GM12878 (cell line): ENCODE data around the gene UBE2I. TPM values are rescaled to one million over a fixed set of nuclear protein-coding genes. Genes with fewer than 3 reads are reported as not detected.

Experiments
- ATAC-seq: fragments of 200-7000 bp; cut with Tn5 transposase; 3 replicates; pipeline ENCODE4 v1.9.1; 2020; ENCODE audit warnings: mild to moderate bottlenecking, moderate library complexity
- BruUV-seq: library from RNA; stranded (reverse); fragments of 400-500 nt; replicated peaks from 2 replicates; lab custom pipeline; 2021; lab: Mats Ljungman, UMichigan
- CTCF ChIA-PET: fragments of 300-600 bp; sonication (Branson Sonifier 250); formaldehyde crosslinking; extraction: SDS; loops from one replicate; lab custom pipeline; 2021; ENCODE audit warnings: inconsistent platforms; lab: Yijun Ruan, JAX
- POLR2A ChIA-PET: fragments of 350-600 bp; formaldehyde crosslinking; extraction: SDS; loops from one replicate; lab custom pipeline; 2021; ENCODE audit warnings: inconsistent platforms; lab: Charles Lee
- RAD21 ChIA-PET: fragments of 300-600 bp; sonication (Branson Sonifier 250); formaldehyde crosslinking; loops from one replicate; lab custom pipeline; 2023; ENCODE audit warnings: antibody characterized with exemption; ENCODE audit not compliant: unreplicated experiment; lab: Charles Lee
- SMC1A ChIA-PET: fragments of 300-600 bp; sonication (Branson Sonifier 250); formaldehyde crosslinking; loops from one replicate; lab custom pipeline; 2023; ENCODE audit not compliant: unreplicated experiment, uncharacterized antibody; lab: Charles Lee
- DNase-seq: peaks from one replicate; pipeline ENCODE4 v3.0.0-alpha.2; 2011; ENCODE audit warnings: low read depth, low spot score
- FAIRE-seq: peaks from 3 replicates; lab custom pipeline; 2011; peaks lifted over from hg19 to GRCh38; lab: Jason Lieb, UNC
- H2AFZ ChIP-seq: 2 replicates; pipeline ENCODE4 v1.6.0; 2011; ENCODE audit warnings: low read depth, low read length, control low read depth; ENCODE audit not compliant: control insufficient read depth
- H3K27ac ChIP-seq: 2 replicates; pipeline ENCODE4 v1.5.1; 2011; ENCODE audit warnings: control low read depth; ENCODE audit not compliant: control insufficient read depth, insufficient read depth
- H3K27me3 ChIP-seq, 2 experiments: replicated peaks in 1 of 2; 2 replicates each; pipeline versions ENCODE4 v1.6.0 to v1.6.1; 2011; ENCODE audit warnings: low read length in 1 of 2; ENCODE audit not compliant: control insufficient read depth in 2 of 2, insufficient read depth in 2 of 2
- H3K36me3 ChIP-seq, 2 experiments: 2 replicates each; pipeline ENCODE4 v1.5.1; 2011; ENCODE audit warnings: low read length in 1 of 2; ENCODE audit not compliant: control insufficient read depth in 2 of 2, insufficient read depth in 2 of 2
- H3K4me1 ChIP-seq: 2 replicates; pipeline ENCODE4 v1.6.1; 2011; ENCODE audit warnings: mild to moderate bottlenecking, low read length, moderate library complexity, mixed read lengths; ENCODE audit not compliant: control insufficient read depth, insufficient read depth
- H3K4me2 ChIP-seq: 2 replicates; pipeline ENCODE4 v1.6.0; 2011; ENCODE audit warnings: control low read depth; ENCODE audit not compliant: control insufficient read depth, insufficient read depth
- H3K4me3 ChIP-seq: fragments of 200-600 bp; sonication (generic); 2 replicates; pipeline ENCODE4 v1.5.1; 2016
- H3K79me2 ChIP-seq: 2 replicates; pipeline ENCODE4 v1.6.0; 2011; ENCODE audit warnings: low read length; ENCODE audit not compliant: control insufficient read depth, insufficient read depth
- H3K9ac ChIP-seq: 2 replicates; pipeline ENCODE4 v1.8.0; 2011; ENCODE audit warnings: low read length, control low read depth, mixed read lengths; ENCODE audit not compliant: control insufficient read depth, insufficient read depth
- H3K9me3 ChIP-seq: replicated peaks from 3 replicates; pipeline ENCODE4 v1.5.1; 2011; ENCODE audit warnings: mild to moderate bottlenecking, low read length; ENCODE audit not compliant: control insufficient read depth, insufficient read depth
- H4K20me1 ChIP-seq: 2 replicates; pipeline ENCODE4 v1.6.0; 2011; ENCODE audit not compliant: control insufficient read depth, insufficient read depth
- ATF2 ChIP-seq: IDR thresholded peaks from 2 replicates; pipeline ENCODE4 v1.6.1; 2012; ENCODE audit warnings: low read length, inconsistent platforms
- BACH1 ChIP-seq: fragments of 450-650 bp; IDR thresholded peaks from 2 replicates; pipeline ENCODE4 v1.6.1; 2017; ENCODE audit warnings: mild to moderate bottlenecking, borderline replicate concordance
- EGR1 ChIP-seq, 2 experiments: IDR thresholded peaks; 1 replicate in 1 of 2; 2 replicates in 1 of 2; pipeline ENCODE4 v1.6.1; 2011 to 2012; ENCODE audit warnings: low read depth in 2 of 2, low read length in 2 of 2, borderline replicate concordance in 1 of 2, mild to moderate bottlenecking in 1 of 2, moderate library complexity in 1 of 2
- EP300 ChIP-seq, 2 experiments: fragments of 150-350 bp in 1 of 2; IDR thresholded peaks; 2 replicates each; pipeline ENCODE4 v1.6.1; 2011 to 2012; ENCODE audit warnings: low read depth in 2 of 2, low read length in 2 of 2, borderline replicate concordance in 1 of 2, improper control_type of control experiment in 1 of 2, inconsistent platforms in 1 of 2; ENCODE audit not compliant: control insufficient read depth in 1 of 2
- HDAC6 ChIP-seq: fragments of 200-600 bp; sonication (generic); IDR thresholded peaks from one replicate; pipeline ENCODE4 v1.8.0; 2017; ENCODE audit warnings: antibody characterized with exemption; ENCODE audit not compliant: unreplicated experiment
- POLR2AphosphoS2 ChIP-seq: IDR thresholded peaks from 2 replicates; pipeline ENCODE4 v1.6.1; 2011; ENCODE audit warnings: low read depth, mild to moderate bottlenecking, low read length, improper control_type of control experiment, moderate library complexity
- POU2F2 ChIP-seq: IDR thresholded peaks from 3 replicates; pipeline ENCODE4 v1.6.1; 2011; ENCODE audit warnings: low read depth, mild to moderate bottlenecking, low read length, borderline replicate concordance
- RUNX3 ChIP-seq: IDR thresholded peaks from 2 replicates; pipeline ENCODE4 v1.6.1; 2012; ENCODE audit warnings: low read length, inconsistent platforms
- TAF1 ChIP-seq: IDR thresholded peaks from 2 replicates; pipeline ENCODE4 v1.6.1; 2011; ENCODE audit warnings: mild to moderate bottlenecking, low read depth, low read length, borderline replicate concordance
- TARDBP ChIP-seq: IDR thresholded peaks from 2 replicates; pipeline ENCODE4 v1.6.1; 2016; ENCODE audit warnings: borderline replicate concordance
- USF2 ChIP-seq: IDR thresholded peaks from 2 replicates; pipeline ENCODE4 v1.6.1; 2011; ENCODE audit warnings: low read depth, low read length, improper control_type of control experiment, borderline replicate concordance
- ZBED1 ChIP-seq: IDR thresholded peaks from 2 replicates; pipeline ENCODE4 v1.6.1; 2016; ENCODE audit warnings: borderline replicate concordance
- WGBS: methylation state at CpG from one replicate; pipeline ENCODE4 v1.1.6; 2016; ENCODE audit warnings: low lambda C conversion rate; ENCODE audit not compliant: insufficient replicate concordance, insufficient coverage; ENCODE audit errors: missing lambda C conversion rate; 5-methylcytosine and 5-hydroxymethylcytosine counted together
- in situ Hi-C: fragments of 300-500 bp; cut with MboI; formaldehyde crosslinking; loops from 9 replicates; pipeline ENCODE4 v1.14.3; 2018; ENCODE audit warnings: mixed read lengths
- intact Hi-C: fragments of 100-400 bp; cut with micrococcal nuclease; formaldehyde crosslinking; loops from one replicate; pipeline ENCODE4 v1.14.2; 2022; ENCODE audit not compliant: unreplicated experiment
- polyA plus RNA-seq, 11 experiments: library from polyadenylated mRNA; depleted of rRNA in 4 of 11; unstranded in 6 of 11; stranded (reverse) in 5 of 11; fragments of >200 nt; fragmentation: Nextera tagmentation in 4 of 11; fragmentation: Illumina TruSeq in 1 of 11; extraction: Ambion mirVana in 4 of 11; extraction: Trizol in 1 of 11; gene quantifications; 1 replicate in 1 of 11; 2 replicates in 10 of 11; pipeline versions ENCODE4 v1.2.1 to v1.2.3, GENCODE V29; 2011 to 2016; ENCODE audit warnings: inconsistent platforms in 2 of 11, missing spikeins in 2 of 11, low read depth in 1 of 11
- total RNA-seq, 4 experiments: library from RNA; depleted of rRNA in 3 of 4; stranded (reverse); fragments of >200 nt in 3 of 4; fragmentation: Illumina TruSeq in 1 of 4; extraction: Trizol in 1 of 4; gene quantifications; 2 replicates each; pipeline versions ENCODE4 v1.2.1 to v1.2.3, GENCODE V29; 2013 to 2021
- TF ChIP-seq, protein P1 (sequence below): IDR thresholded peaks from 2 replicates; pipeline ENCODE4 v1.6.1; 2011; ENCODE audit warnings: mild to moderate bottlenecking, low read depth, low read length, moderate library complexity; ENCODE audit not compliant: insufficient replicate concordance
- TF ChIP-seq, protein P2 (sequence below): IDR thresholded peaks from 2 replicates; pipeline ENCODE4 v1.6.1; 2011; ENCODE audit warnings: borderline replicate concordance, low read depth, mild to moderate bottlenecking, moderate library complexity, low read length; ENCODE audit not compliant: insufficient read depth, poor library complexity, severe bottlenecking

The UBE2I gene
- total and polyA plus RNA-seq, 10 of the 15 experiments (the other 5 are each of a cell fraction or from before 2014, with no cell fraction given) = 47.5 to 243 (median 194) TPM

DNA sequence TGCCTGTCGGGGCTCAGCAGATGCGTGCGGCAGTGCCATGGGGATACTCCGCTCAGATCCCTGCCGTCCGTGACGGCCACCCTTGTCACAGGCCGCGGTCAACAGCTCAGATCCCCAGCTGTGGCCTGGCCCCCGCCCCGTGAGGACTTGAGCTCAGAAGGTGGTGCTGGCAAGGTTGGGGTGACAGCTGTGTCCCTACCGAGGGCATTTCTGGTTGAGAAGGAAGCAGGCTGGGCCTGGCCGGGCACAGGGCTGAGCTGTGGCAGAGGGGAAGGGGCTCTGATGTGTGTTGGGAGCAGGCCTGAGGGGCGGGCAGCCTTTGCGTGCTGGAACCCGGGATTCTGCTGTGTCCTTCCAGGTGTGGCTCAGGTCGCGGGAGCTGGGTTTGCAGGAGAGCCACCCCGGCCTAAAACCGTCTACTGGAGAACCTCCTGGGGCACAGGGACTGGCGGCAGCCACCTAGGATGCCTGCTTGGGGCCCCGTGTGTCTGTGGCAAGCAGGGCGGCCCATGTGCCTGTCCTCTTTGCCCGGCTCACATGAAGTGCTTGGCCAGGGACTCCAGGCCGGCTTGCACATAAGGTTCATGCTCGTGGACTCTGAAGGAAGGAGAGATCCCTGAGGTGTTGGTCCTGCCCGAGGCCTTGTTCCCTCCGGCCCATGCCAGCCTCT, 5.1 kb downstream of the UBE2I start:
- H3K36me3 ChIP-seq = peaks cover 33 to 54% of the 10 kb centered on the region in 2 experiments
- peaks cover 52% of the 10 kb centered on the region for H3K79me2 ChIP-seq
- BruUV-seq = no TSS peak
- ChIA-PET SMC1A (no interaction called here), CTCF (no interaction called here), RAD21 (no interaction called here), POLR2A (no interaction called here)
- intact Hi-C loops (no loop called here), in situ Hi-C loops (no loop called here)
- H2AFZ ChIP-seq = no peak overlapping the region
- H3K27me3 ChIP-seq = no peaks in the 10 kb centered on the region
- no peak overlapping the region for H3K27ac ChIP-seq
- TF ChIP-seq EP300 (IDR thresholded peaks at IDR 0.05; ENCODE audit: borderline replicate concordance in 1 of 2, control insufficient read depth in 1 of 2, low read depth in 2 of 2, low read length in 2 of 2) (no peak), BACH1 (no peak), USF2 (no peak), ATF2 (no peak), POLR2AphosphoS2 (no peak), HDAC6 (no peak), TAF1 (no peak), EGR1 (IDR thresholded peaks at IDR 0.05; ENCODE audit: borderline replicate concordance in 1 of 2, low read depth in 2 of 2, low read length in 2 of 2) (no peak), POU2F2 (no peak), TARDBP (no peak), ZBED1 (no peak), RUNX3 (no peak)
- TF ChIP-seq, protein P1, sequence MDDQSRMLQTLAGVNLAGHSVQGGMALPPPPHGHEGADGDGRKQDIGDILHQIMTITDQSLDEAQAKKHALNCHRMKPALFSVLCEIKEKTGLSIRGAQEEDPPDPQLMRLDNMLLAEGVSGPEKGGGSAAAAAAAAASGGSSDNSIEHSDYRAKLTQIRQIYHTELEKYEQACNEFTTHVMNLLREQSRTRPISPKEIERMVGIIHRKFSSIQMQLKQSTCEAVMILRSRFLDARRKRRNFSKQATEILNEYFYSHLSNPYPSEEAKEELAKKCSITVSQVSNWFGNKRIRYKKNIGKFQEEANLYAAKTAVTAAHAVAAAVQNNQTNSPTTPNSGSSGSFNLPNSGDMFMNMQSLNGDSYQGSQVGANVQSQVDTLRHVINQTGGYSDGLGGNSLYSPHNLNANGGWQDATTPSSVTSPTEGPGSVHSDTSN = no peak
- TF ChIP-seq, protein P2, sequence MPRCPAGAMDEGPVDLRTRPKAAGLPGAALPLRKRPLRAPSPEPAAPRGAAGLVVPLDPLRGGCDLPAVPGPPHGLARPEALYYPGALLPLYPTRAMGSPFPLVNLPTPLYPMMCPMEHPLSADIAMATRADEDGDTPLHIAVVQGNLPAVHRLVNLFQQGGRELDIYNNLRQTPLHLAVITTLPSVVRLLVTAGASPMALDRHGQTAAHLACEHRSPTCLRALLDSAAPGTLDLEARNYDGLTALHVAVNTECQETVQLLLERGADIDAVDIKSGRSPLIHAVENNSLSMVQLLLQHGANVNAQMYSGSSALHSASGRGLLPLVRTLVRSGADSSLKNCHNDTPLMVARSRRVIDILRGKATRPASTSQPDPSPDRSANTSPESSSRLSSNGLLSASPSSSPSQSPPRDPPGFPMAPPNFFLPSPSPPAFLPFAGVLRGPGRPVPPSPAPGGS = no peak
- ATAC-seq = no peak
- H3K4me3 ChIP-seq = no peak overlapping the region
- H3K4me2 ChIP-seq = no peak overlapping the region
- peaks cover 39% of the 10 kb centered on the region for H4K20me1 ChIP-seq
- WGBS = 94% methylated on average over 28 of the region's 28 CpGs
- no peak overlapping the region for H3K9ac ChIP-seq
- no peak for DNase-seq
- no peaks in the 10 kb centered on the region for H3K9me3 ChIP-seq
- no peak for FAIRE-seq
- peaks cover 7% of the 10 kb centered on the region for H3K4me1 ChIP-seq
